Suppressor macrophage treated with lipopolysaccharide for 1 hour (primary cell): Measurements from ENCODE around the gene FAM3D.

ENCODE experiments used
- DNase-seq, 3 donors: peaks; one replicate each; pipeline ENCODE4 v3.0.0-alpha.2; 2020 to 2022

Gene FAM3D

GRCh38 chr3:58683001-58683458, 16.5 kb upstream of the FAM3D start:
- DNase-seq: peak in 2 of 3 donors; percentile 28 to 41

- DNase-seq: no peak
Observed at GRCh38 chr3:58681863-58682262, 15.3 kb upstream of the FAM3D start.

- no peak for DNase-seq
Observed at GRCh38 chr3:58680879-58681525, 14.4 kb upstream of the FAM3D start.

- peak in 1 of 3 donors; percentile 10 for DNase-seq
Observed at GRCh38 chr3:58679974-58680666, 13.5 kb upstream of the FAM3D start.

GRCh38 chr3:58679446-58679845, 12.9 kb upstream of the FAM3D start:
- DNase-seq: no peak

GRCh38 chr3:58678177-58678970, 11.8 kb upstream of the FAM3D start:
- DNase-seq: peak in 1 of 3 donors; percentile 16

GRCh38 chr3:58672880-58673279, 6.3 kb upstream of the FAM3D start:
- DNase-seq: no peak

GRCh38 chr3:58672451-58672850, 5.9 kb upstream of the FAM3D start:
- no peak for DNase-seq

GRCh38 chr3:58670506-58671135, 4.0 kb upstream of the FAM3D start:
- DNase-seq: no peak

GRCh38 chr3:58668247-58668646, 1.7 kb upstream of the FAM3D start:
- no peak for DNase-seq

DNA sequence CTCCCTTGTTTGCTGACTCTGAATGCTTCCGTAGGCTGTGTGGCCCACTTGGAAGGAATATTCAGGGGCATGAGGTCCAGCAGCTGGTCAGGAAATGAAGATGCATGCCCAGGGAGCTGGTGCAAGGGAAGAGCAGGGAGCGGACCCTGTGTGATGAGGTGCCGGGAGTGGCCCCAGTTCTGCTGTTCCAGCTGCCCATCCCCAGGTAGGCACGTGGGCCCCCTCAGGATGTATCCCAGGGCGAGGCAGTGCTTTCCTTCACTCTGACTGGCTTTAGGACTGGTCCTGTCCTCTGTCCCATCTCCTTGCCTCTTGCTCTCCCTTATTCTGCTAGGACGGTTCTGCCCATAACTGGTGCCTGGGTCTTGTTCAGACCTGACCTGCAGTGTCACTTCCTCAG, 1.1 kb upstream of the FAM3D start:
- DNase-seq: no peak

DNA sequence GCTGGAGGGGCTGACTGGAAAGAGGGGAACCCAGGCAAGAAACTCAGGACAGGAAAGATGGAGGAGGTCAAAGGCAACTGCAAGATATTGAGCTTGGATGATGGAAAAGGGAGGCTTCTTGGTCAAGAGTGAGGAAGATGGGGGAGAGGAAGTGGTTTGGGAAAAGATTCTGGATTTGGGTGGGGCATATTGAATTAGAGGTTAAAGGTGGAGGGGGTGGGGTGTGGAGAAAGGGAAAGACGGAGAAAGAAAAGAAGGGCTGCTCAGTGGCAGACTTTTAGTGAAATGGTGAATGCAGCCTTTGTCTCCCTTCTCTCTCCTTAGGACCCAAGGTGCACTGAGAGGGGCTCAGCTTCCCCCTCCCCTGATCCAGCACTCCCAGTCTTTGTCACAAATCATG, 655 bp upstream of the FAM3D start:
- DNase-seq: no peak

- DNase-seq: no peak
Observed at GRCh38 chr3:58665405-58665804, 1.2 kb downstream of the FAM3D start.

DNA sequence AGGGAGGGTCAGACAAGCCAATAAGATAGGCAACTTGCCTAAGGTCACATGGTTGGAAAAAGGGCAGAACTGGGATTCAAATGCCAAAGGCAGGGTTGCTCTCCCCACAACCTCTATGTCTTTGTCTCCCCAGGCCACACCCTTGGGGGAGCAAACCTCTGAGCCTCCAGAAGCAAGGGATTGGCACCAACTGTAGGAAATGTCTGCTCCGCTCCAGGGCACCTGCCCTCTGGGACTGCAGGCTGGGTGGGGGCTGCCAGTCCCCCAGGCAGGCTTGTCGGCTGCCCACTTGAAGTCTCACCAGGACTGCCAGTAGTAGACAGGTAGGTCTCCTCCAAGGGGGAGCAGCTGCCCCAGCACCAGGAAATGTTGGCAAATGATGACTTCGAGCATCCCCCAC, 2.0 kb downstream of the FAM3D start:
- no peak for DNase-seq

DNA sequence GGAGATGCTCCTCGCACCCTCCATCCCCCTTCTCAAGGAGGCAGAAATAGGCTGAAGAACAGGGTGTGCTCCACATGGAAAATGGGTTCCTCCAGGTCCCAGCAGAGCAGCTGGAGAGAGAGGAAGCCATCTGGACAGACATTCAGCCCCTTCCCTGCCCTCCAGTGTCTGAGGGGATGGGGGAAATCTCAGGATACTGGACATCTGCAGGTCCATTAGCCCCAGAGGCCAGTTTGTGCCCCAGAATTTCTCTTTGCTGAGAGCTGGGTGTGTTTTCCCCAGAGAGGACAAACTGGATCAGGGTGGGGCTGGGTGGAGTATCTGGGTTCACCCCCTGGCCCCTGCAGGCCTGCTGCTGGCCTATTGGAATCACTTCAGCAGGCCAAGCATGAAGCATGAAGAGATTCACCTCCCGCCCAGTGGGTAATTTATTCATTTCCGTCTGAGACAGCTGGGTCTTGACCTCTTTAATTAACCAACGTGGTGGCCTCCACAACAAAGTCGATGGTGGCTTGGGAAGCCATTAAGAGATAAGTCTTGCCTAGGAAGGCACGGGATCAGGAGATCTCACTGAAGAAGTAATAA, 4.6 kb downstream of the FAM3D start:
- DNase-seq: no peak

DNA sequence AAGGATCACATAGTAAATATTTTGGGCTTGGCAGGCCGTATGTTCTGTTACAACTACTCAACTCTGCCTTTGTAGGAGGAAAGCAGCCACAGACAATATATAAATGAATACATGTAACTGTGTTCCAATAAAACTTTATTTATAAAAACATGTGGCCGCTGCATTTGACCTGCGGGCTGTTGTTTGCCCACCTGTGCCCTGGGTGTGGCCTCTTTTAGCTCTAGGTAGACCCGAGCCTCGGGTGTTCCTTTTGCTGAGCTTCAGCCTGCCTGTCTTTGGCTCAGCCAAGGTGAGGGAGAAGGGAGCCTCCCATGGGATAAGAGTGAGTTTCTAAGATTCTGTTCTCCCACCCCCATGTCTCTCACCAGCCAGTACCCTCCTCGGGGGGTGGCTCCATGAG, 5.6 kb downstream of the FAM3D start:
- no peak for DNase-seq

DNA sequence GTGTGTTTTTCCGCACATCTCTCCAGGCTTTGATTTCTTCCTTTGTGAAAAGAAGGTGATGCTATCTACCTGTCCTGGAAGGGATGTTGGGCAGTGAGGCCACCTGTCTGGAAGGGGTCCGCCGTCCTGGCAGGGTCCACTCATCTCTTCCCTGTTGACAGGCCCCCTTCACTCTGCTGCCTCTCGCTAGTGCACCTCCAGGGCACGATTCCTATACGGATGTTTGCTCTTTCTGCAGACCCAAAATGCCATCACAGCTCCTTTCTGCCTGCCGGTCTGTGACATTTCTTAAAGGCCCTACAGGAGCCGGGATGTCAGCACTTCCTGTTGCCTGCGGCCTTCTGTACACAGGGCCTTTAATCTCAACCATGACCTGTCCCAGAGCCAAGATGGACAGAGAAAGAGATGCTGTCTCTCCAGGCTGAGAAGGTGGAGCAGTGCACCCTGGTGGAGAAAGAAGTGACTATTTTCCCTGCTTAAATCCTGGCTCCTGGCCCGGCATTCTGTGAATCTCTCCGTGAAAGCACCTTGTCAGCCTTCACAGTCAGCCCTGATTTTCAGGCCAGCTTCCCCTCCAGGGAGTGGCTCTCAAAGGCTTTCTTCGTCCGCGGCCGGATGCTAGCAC, 7.4 kb downstream of the FAM3D start:
- DNase-seq: no peak

DNA sequence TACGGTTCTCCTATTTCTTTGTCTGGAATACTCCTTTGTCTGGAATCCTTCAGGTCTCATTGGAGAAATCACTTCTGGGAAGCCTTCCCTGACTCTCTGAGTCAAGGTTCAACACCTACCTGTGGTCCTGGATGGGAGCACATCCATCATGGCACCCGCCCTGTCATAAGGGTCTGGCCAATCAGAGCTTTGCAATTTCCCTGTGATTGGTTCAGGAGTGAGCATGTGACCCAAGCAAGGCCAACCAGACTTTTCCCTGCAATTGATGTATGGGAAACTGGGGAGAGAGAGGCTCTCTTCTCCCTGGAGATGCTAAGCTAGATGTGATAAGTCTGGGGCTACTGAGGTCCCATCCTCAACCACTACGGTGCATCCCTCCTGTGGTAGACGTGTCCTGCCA, 8.1 kb downstream of the FAM3D start:
- DNase-seq: no peak

DNA sequence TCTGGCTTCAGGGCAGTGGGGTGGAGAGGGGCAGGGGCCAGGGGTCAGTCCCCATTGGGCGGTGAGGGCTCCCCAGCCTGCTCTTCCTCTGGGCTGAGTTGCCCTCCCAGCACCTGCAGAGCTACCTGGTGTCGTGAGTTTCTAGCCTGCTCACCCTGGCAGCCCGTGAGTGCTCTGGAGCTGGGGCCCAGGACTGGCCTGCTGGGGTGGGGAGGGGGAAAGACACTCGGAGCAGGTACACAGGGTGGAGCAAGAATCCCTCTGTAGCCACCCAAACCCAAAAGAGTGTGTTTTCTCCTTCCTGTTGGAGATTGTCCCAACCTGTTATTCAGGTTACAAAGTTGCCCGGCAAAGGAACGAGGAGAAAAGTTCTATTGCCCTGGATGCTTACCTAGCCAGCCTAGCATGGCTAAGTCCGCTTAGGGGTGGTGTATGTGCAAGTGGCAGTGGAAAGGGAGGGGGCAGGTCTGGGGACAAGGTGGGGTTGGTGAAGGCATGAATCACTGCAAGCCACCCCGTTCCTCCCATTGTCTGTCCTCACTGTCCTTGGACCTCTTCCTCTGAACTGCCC, 8.9 kb downstream of the FAM3D start:
- DNase-seq: no peak

- DNase-seq: no peak
Observed at GRCh38 chr3:58657036-58657520, 9.5 kb downstream of the FAM3D start.

GRCh38 chr3:58656631-58657030, 9.9 kb downstream of the FAM3D start:
- DNase-seq: no peak

DNA sequence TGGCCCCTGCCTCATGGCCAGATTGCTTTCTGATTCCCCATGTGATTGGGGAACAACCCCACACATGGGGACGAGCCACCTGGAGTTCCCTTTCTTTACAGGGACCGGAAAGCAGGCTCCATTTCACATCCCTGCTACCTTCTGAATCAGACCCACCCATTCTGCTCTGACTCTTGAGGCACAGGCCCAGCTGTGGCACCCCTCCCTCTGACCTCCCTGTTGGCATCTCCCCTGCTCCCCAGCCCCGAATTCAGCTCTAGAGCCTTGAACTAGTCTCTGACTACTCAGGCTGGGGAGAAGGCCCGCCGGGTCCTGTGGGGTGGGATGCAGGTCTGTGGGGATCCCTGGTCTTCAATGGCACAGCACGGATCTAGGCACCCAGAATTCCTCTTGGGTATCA, 12.1 kb downstream of the FAM3D start:
- no peak for DNase-seq
